ENCODE results near the gene WWOX. TPM values are rescaled to one million over a fixed set of nuclear protein-coding genes. Genes with fewer than 3 reads are reported as not detected.

Gene WWOX
- total and polyA plus RNA-seq, 2 experiments from 2014 or later: 17.0 to 39.8 TPM

DNA sequence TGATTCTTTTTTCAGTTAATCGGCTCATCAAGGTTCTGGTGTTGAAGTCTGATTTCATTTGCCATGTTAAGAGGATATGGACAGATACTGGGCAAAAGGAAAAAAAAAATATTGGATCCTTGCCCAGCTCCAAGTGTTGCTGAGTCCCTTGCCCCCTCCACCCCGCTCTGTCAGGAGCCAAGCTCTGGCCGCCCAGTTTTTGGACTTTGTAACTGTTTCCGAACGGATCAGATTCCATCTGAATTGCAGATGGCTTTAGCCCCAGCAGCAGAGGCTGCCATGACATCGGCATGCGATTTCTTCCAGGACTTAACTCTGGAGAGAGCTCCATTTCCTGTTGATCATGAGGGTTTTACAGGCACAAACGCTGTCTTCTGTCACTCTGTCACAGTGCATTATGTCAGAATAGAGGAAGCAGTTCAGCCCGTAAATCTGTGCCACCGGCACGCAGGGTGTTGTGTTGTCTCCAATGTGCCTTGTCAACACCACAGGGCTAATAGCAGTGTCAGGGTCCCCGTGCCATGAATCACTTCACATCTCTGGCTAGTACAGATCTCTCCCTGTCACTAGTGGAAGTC is 885.5 kb downstream of the WWOX start:
- Histone ChIP-seq H3K9me3 (ENCODE audit: low read depth) (no peaks in the 10 kb centered on the region), H3K27me3 (no peaks in the 10 kb centered on the region), H3K4me2 (peak overlapping the region; percentile 35), H3K4me1 (ENCODE audit: insufficient read depth) (no peaks in the 10 kb centered on the region), H4K20me1 (ENCODE audit: insufficient read depth, poor library complexity, severe bottlenecking) (no peaks in the 10 kb centered on the region), H3K9me2 (replicated peaks; ENCODE audit: insufficient read depth) (no peaks in the 10 kb centered on the region), H2AFZ (no peak overlapping the region), H3K27ac (peak overlapping the region; percentile 33), H3K36me3 (replicated peaks; ENCODE audit: insufficient read depth, low read depth) (no peaks in the 10 kb centered on the region), H3K4me3 (no peak overlapping the region), H3K79me2 (no peaks in the 10 kb centered on the region)
- TF ChIP-seq EZH2phosphoT487 (IDR thresholded peaks at IDR 0.05; ENCODE audit: low read depth, severe bottlenecking, unreplicated experiment) (no peak), EZH2 (IDR thresholded peaks at IDR 0.05; ENCODE audit: borderline replicate concordance) (no peak)
- TF ChIP-seq, protein P1, sequence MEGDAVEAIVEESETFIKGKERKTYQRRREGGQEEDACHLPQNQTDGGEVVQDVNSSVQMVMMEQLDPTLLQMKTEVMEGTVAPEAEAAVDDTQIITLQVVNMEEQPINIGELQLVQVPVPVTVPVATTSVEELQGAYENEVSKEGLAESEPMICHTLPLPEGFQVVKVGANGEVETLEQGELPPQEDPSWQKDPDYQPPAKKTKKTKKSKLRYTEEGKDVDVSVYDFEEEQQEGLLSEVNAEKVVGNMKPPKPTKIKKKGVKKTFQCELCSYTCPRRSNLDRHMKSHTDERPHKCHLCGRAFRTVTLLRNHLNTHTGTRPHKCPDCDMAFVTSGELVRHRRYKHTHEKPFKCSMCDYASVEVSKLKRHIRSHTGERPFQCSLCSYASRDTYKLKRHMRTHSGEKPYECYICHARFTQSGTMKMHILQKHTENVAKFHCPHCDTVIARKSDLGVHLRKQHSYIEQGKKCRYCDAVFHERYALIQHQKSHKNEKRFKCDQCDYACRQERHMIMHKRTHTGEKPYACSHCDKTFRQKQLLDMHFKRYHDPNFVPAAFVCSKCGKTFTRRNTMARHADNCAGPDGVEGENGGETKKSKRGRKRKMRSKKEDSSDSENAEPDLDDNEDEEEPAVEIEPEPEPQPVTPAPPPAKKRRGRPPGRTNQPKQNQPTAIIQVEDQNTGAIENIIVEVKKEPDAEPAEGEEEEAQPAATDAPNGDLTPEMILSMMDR (IDR thresholded peaks at IDR 0.05; ENCODE audit: poor library complexity): no peak
- peak; percentile 53 for DNase-seq (ENCODE audit: low spot score)
- 45% methylated on average over 12 of the region's 12 CpGs for WGBS (ENCODE audit: low lambda C conversion rate, missing lambda C conversion rate)

DNA sequence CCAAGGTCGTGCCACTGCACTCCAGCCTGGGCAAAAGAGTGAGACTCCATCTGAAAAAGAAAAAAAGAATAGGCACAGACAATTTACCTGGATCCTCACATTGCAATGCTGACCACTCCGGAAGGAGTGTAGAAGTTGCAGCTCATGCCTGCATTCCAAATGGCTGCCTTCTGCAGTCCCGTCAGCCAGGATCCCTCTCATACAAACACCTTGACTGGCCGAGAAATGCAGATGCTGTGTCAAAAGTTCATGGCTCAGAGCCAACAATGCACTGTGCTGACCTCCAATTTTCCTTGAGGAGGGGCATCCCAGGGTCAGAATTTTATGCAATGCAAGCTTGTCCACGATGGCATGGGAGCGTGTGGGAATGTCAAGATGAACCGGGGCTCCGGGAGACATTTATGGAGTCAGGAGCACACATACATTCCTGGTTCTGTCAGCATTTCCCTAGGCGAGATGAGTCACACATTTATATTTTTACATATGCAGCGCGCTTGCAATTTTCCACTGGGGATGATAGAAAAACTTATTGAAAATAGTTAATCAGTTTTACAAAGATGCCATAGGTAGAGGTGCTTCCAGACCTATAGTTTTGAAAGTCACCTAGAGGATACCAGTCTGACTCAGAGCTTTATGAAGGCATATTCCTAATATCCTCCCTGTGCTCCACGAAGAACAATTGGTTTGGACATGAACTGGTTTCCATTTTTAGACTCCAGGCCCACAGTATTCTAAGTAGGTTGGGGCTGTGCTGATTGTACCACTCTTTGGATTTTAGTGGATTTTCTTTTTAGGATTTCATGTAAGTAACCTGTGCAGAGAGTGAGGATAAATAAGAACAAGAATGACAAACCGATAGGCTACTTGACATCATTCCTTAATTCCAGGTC is 886.5 kb downstream of the WWOX start:
- Histone ChIP-seq H2AFZ (no peak overlapping the region), H4K20me1 (ENCODE audit: insufficient read depth, poor library complexity, severe bottlenecking) (no peaks in the 10 kb centered on the region), H3K4me3 (no peak overlapping the region), H3K79me2 (no peaks in the 10 kb centered on the region), H3K27ac (no peak overlapping the region), H3K4me1 (ENCODE audit: insufficient read depth) (no peaks in the 10 kb centered on the region), H3K4me2 (no peak overlapping the region), H3K27me3 (no peaks in the 10 kb centered on the region), H3K9me2 (replicated peaks; ENCODE audit: insufficient read depth) (no peaks in the 10 kb centered on the region), H3K36me3 (replicated peaks; ENCODE audit: insufficient read depth, low read depth) (no peaks in the 10 kb centered on the region), H3K9me3 (ENCODE audit: low read depth) (no peaks in the 10 kb centered on the region)
- DNase-seq (ENCODE audit: low spot score): no peak
- no peak for TF ChIP-seq EZH2phosphoT487 (IDR thresholded peaks at IDR 0.05; ENCODE audit: low read depth, severe bottlenecking, unreplicated experiment)
- TF ChIP-seq, protein P1 (IDR thresholded peaks at IDR 0.05; ENCODE audit: poor library complexity): no peak
- TF ChIP-seq EZH2 (IDR thresholded peaks at IDR 0.05; ENCODE audit: borderline replicate concordance): no peak
- WGBS (ENCODE audit: low lambda C conversion rate, missing lambda C conversion rate): 82% methylated on average over 13 of the region's 13 CpGs

DNA sequence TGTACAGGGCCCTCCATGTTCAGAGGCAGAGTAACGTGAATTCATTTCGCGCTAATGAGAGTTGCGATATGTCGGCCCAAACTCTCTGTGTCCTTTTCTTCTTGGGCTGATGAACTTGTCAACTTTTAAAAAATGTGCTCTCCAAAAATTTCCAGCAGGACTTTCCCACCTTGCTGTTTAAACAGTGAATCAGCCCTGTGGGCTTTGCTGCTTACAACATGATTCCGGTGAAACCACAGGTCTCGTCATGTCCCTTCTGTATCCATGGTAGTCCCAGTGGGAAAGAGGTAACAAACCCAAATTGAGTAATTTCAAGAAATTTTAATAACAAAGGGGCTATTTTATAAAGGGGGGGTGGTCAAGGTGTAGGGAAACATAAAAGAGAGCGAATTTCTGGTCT is 888.2 kb downstream of the WWOX start:
- no peak overlapping the region for H2AFZ ChIP-seq
- WGBS (ENCODE audit: low lambda C conversion rate, missing lambda C conversion rate): 81% methylated on average over 8 of the region's 8 CpGs
- TF ChIP-seq EZH2 (IDR thresholded peaks at IDR 0.05; ENCODE audit: borderline replicate concordance): no peak
- TF ChIP-seq, protein P1 (IDR thresholded peaks at IDR 0.05; ENCODE audit: poor library complexity): no peak
- no peak for TF ChIP-seq EZH2phosphoT487 (IDR thresholded peaks at IDR 0.05; ENCODE audit: low read depth, severe bottlenecking, unreplicated experiment)

More for the DNA sequence above, 888.2 kb downstream of the WWOX start:
- Histone ChIP-seq H3K4me2 (no peak overlapping the region), H3K36me3 (replicated peaks; ENCODE audit: insufficient read depth, low read depth) (no peaks in the 10 kb centered on the region), H4K20me1 (ENCODE audit: insufficient read depth, poor library complexity, severe bottlenecking) (no peaks in the 10 kb centered on the region), H3K79me2 (no peaks in the 10 kb centered on the region), H3K9me3 (ENCODE audit: low read depth) (no peaks in the 10 kb centered on the region), H3K9me2 (replicated peaks; ENCODE audit: insufficient read depth) (no peaks in the 10 kb centered on the region), H3K27ac (no peak overlapping the region), H3K4me1 (ENCODE audit: insufficient read depth) (no peaks in the 10 kb centered on the region), H3K27me3 (no peaks in the 10 kb centered on the region), H3K4me3 (no peak overlapping the region)
- no peak for DNase-seq (ENCODE audit: low spot score)

Measured in hepatocyte (in vitro differentiated cells).